Ovary (tissue), 10 donors: Measurements from ENCODE around the gene S100A14. TPM values are rescaled to one million over a fixed set of nuclear protein-coding genes. Genes with fewer than 3 reads are reported as not detected.
A peak's percentile ranks its signal among the peaks of the same experiment; 100 is the strongest.

Source experiments
- DNase-seq, 5 donors: peaks; one replicate each; pipeline ENCODE4 v3.0.0-alpha.2; 2019 to 2020
- H3K27ac ChIP-seq, 2 donors: fragments of 200-600 bp; one replicate each; pipeline versions ENCODE4 v1.5.1 to v1.8.0; 2019 to 2022
- H3K27me3 ChIP-seq: fragments of 200-600 bp; one replicate; pipeline ENCODE4 v1.8.0; 2022
- H3K36me3 ChIP-seq: fragments of 200-600 bp; sonication (generic); one replicate; pipeline ENCODE4 v1.5.1; 2019
- H3K4me1 ChIP-seq: one replicate; pipeline ENCODE4 v1.8.1; 2013; ENCODE audit warnings: mild to moderate bottlenecking, moderate library complexity; ENCODE audit not compliant: insufficient read depth
- H3K4me3 ChIP-seq: fragments of 200-600 bp; sonication (generic); one replicate; pipeline ENCODE4 v1.5.1; 2017
- H3K9me3 ChIP-seq, 2 donors: fragments of 200-600 bp in 1 of 2; sonication (generic) in 1 of 2; one replicate each; pipeline versions ENCODE4 v1.5.1 to v1.8.1; 2013 to 2019; ENCODE audit warnings: mild to moderate bottlenecking in 1 of 2, moderate library complexity in 1 of 2
- CTCF ChIP-seq, 3 donors: fragments of 450-650 bp in 2 of 3; fragments of 200-600 bp in 1 of 3; IDR thresholded peaks; one replicate each; pipeline versions ENCODE4 v1.5.1 to v1.8.0; 2016 to 2022; ENCODE audit warnings: antibody characterized with exemption in 3 of 3, mild to moderate bottlenecking in 1 of 3
- EP300 ChIP-seq: sonication (generic); formaldehyde crosslinking; IDR thresholded peaks from one replicate; pipeline ENCODE4 v1.6.1; 2017; ENCODE audit warnings: antibody characterized with exemption
- POLR2A ChIP-seq: fragments of 450-650 bp; IDR thresholded peaks from one replicate; pipeline ENCODE4 v1.6.1; 2017; ENCODE audit warnings: antibody characterized with exemption, mild to moderate bottlenecking, moderate library complexity
- WGBS, 3 donors: extraction: QIAGEN DNeasy Blood & Tissue Kit in 1 of 3; methylation state at CpG; one replicate each; pipeline versions ENCODE4 v1.1.5 to v1.1.7; 2013 to 2017; 5-methylcytosine and 5-hydroxymethylcytosine counted together
- intact Hi-C, 4 donors: fragments of 100-400 bp; cut with DNase I; formaldehyde crosslinking; loops; one replicate each; pipeline versions ENCODE4 v1.11.0 to v1.15.1; 2022 to 2023
- long read RNA-seq, 3 donors: library from polyadenylated mRNA in 2 of 3; unstranded in 2 of 3; transcript quantifications; one replicate each; pipeline ENCODE4 v2.0.0 and lab custom pipeline, GENCODE V29; 2021 to 2026
- polyA plus RNA-seq, 2 donors: library from polyadenylated mRNA; stranded (reverse); fragments of 200-250 nt in 1 of 2; fragments of 350-450 nt in 1 of 2; fragmentation: Illumina TruSeq in 1 of 2; extraction: RNeasy Lipid Tissue Mini Kit (QIAGEN cat#74804) in 1 of 2; gene quantifications; one replicate each; pipeline ENCODE4 v1.2.3, GENCODE V29; 2013 to 2014
- total RNA-seq, 7 donors: library from RNA; depleted of rRNA in 2 of 7; stranded (reverse); fragments of >200 nt in 2 of 7; fragmentation: NEBNext Ultra II Directional in 3 of 7; extraction: Animal tissue kit (Norgen Biotek cat#: 25700) in 3 of 7; gene quantifications; one replicate each; pipeline versions ENCODE4 v1.1.0 to v1.2.4, GENCODE V29; 2016 to 2023
- donor health status: DM: no; HTN: no; CAD: no; lungs with moderate emphysema.
- donor health status: DM: no; HTN: no; CAD: no.
- donor health status: Bipolar disorder and iron deficiency.
- donor health status: DM: yes; HTN: yes; CAD: no.
- donor health status: DM: no; HTN: no; CAD: no.
- donor health status: DM: yes; HTN: yes; CAD: no.

The S100A14 gene
- total RNA-seq: 10 to 100 TPM in 1 of 7 donors, 1 to 10 TPM in 4, not detected in 2; 1.3 to 19.8 (median 2.9) TPM
- under 1 TPM; 0.40 to 0.68 TPM for polyA plus RNA-seq
- long read RNA-seq, donor 1, partial matches to known transcripts: 0 of 1 reads
- long read RNA-seq, donor 1, other reads (novel, unspliced or antisense): 0 of 1 reads
- long read RNA-seq, donor 2, partial matches to known transcripts: 0 of 3 reads
- long read RNA-seq, donor 2, other reads (novel, unspliced or antisense): 0 of 3 reads
- long read RNA-seq, donor 3, partial matches to known transcripts: 0 of 2 reads
- long read RNA-seq, donor 3, other reads (novel, unspliced or antisense): 0 of 2 reads

DNA sequence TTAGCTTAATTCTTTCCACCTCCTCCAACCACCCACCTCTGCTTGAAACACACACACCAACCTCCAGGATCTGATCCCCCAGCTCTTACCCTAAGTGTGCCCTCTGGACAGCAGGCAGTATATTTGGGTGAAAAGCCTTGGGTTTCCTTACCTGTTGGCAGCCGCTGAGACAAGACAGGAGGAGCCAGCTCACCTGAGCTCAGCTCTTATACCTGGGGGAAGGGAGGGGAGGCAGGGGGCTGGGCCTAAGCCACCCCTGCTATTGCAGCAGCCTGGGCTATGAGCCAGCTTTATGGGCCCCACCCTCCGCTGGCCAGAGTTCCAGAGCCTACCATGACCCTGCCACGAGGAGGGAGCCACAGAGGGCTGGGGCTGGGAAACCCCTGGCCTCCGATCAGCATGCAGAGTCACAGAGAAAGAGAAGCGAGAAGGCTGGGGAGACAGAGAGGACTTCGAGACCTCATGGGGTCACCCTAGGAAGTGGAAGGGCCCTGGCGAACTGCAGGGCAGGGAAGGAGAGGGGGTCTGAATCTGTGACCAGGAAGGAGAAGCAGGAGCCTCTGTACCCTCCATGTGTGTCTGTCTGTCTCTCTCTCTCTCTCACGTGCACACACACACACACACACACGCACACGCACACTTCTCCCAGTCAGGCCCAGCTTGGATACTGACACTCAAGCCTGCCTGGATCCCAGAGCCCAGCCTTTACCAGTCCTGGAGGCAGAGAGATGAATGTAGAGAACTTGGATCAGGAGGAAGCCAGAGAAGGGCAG lies at the start of gene S100A14:
S100A14 (minus strand) TSS at position 182 of the 773 bp plus-strand sequence. CDS start 467 bp downstream, outside the sequence.
- H3K4me3 ChIP-seq: no peak within 1 kb of the TSS
- WGBS, 3 donors: 74 to 79% (median 79%) methylated on average over 9 to 10 of the region's 10 CpGs
- intact Hi-C loops: loop anchor here in 1 of 4 donors (5.0 kb wide), 1 partner anchor 34 kb away; no protein-coding TSS in a partner anchor
- H3K36me3 ChIP-seq: no peaks in the 10 kb centered on the region
- no peaks in the 10 kb centered on the region for H3K27me3 ChIP-seq
- peaks cover 11% of the 10 kb centered on the region for H3K4me1 ChIP-seq
- H3K9me3 ChIP-seq: no peaks in the 10 kb centered on the region
- DNase-seq: peak in 2 of 5 donors; percentile 57 to 63
- no peak within 1 kb of the TSS for H3K27ac ChIP-seq
- TF ChIP-seq POLR2A: no peak
- no peak for TF ChIP-seq CTCF (IDR thresholded peaks at IDR 0.05)
- no peak for TF ChIP-seq EP300

DNA sequence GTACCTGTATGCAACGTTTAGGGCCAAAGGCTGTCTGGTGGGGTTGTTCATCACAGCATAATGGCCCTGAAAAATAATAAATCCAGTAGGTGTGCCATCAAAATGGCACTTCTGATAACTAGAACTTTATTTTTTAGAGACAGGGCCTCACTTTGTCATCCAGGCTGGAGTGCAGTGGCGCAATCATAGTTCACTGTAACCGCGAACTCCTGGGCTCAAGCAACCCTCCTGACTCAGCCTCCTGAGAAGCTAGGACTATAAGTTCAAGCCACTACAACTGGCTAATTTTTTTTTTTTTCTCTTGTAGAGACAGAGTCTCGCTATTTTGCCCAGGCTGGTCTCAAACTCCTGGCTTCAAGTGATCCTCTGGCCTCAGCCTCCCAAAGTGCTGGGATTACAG lies 47.1 kb upstream of the S100A14 start:
- Histone ChIP-seq H3K4me3 (no peak overlapping the region), H3K4me1 (peaks cover 2% of the 10 kb centered on the region), H3K36me3 (no peaks in the 10 kb centered on the region), H3K9me3 (no peaks in the 10 kb centered on the region), H3K27me3 (no peaks in the 10 kb centered on the region), H3K27ac (no peak overlapping the region)
- DNase-seq: peak in 3 of 5 donors; percentile 2 to 7 (median 6)
- intact Hi-C loops: loop anchor here in 1 of 4 donors (10.0 kb wide), 1 partner anchor 148 kb away; no protein-coding TSS in a partner anchor
- no peak for TF ChIP-seq EP300
- no peak for TF ChIP-seq CTCF (IDR thresholded peaks at IDR 0.05)
- TF ChIP-seq POLR2A: no peak
- 71 to 75% (median 72%) methylated on average over 5 of the region's 5 CpGs for WGBS, 3 donors

DNA sequence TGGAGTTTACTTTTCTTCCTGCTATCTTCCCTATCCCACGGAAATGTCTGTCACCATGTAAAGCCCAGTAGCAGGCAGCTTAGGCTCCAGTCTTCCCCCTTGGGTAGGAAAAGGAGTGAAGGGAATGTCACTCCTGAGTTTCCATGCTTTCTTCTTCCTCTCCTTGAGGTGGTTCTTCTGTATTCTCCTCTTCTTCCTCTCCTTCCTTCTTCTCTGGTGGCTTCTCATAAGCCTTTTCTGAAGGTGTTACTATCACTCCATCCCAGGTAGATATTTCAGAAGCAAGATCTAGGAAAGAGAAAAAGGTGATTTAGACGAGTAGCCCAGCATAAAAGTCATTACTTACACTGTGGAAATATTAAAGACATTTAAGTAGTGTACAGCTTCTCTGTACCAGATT lies 46.1 kb upstream of the S100A14 start:
- H3K4me1 ChIP-seq: peaks cover 2% of the 10 kb centered on the region
- no peaks in the 10 kb centered on the region for H3K9me3 ChIP-seq

More for the DNA sequence above, 46.1 kb upstream of the S100A14 start:
- no peaks in the 10 kb centered on the region for H3K36me3 ChIP-seq
- H3K27me3 ChIP-seq: no peaks in the 10 kb centered on the region
- no peak overlapping the region for H3K4me3 ChIP-seq
- H3K27ac ChIP-seq: no peak overlapping the region
- intact Hi-C loops: loop anchor here in 1 of 4 donors (10.0 kb wide), 1 partner anchor 147 kb away; no protein-coding TSS in a partner anchor
- DNase-seq: no peak
- TF ChIP-seq CTCF (IDR thresholded peaks at IDR 0.05) (no peak), EP300 (no peak), POLR2A (no peak)
- WGBS, 3 donors: 35 to 49% (median 45%) methylated on average over 2 of the region's 2 CpGs
